ENCODE data around the gene HELZ2. TPM values are rescaled to one million over a fixed set of nuclear protein-coding genes. Genes with fewer than 3 reads are reported as not detected.
A peak's percentile ranks its signal among the peaks of the same experiment; 100 is the strongest.
"Not testable (repeated sequence)": the region's sequence is repeated elsewhere in the genome, so short reads cannot be mapped to it uniquely, and the experiment has no call there.

The HELZ2 gene
- total RNA-seq, 1 experiment from 2014 or later, result 33.4 TPM

- Histone ChIP-seq H3K79me2 (ENCODE audit: low read length) (peaks cover 23% of the 10 kb centered on the region), H3K9me2 (replicated peaks; ENCODE audit: low read length) (no peaks in the 10 kb centered on the region), H3K4me3 (ENCODE audit: low read length) (no peak overlapping the region), H3K27me3 (ENCODE audit: low read length) (no peaks in the 10 kb centered on the region), H3K9ac (ENCODE audit: low read length) (no peak overlapping the region), H3F3A (ENCODE audit: low read length, unreplicated experiment) (no peaks in the 10 kb centered on the region), H4K20me1 (ENCODE audit: low read length) (no peaks in the 10 kb centered on the region), H3K36me3 (ENCODE audit: low read depth, low read length) (peaks cover 8% of the 10 kb centered on the region), H3K4me1 (ENCODE audit: insufficient read depth, low read length) (no peaks in the 10 kb centered on the region), H3K4me2 (ENCODE audit: low read length) (no peak overlapping the region), H3K9me3 (ENCODE audit: low read length) (no peaks in the 10 kb centered on the region), H3K27ac (ENCODE audit: low read length) (no peak overlapping the region), H2AFZ (ENCODE audit: low read length) (no peak overlapping the region)
- ChIA-PET POLR2A (ENCODE audit: unreplicated experiment) (no interaction called here), CTCF (no interaction called here)
- ATAC-seq (no peak), DNase-seq (no peak)
- no TSS peak for BruUV-seq (replicated peaks)
- TF ChIP-seq EZH2 (IDR thresholded peaks at IDR 0.05; ENCODE audit: low read length, unreplicated experiment) (no peak), CTCF (conservative IDR thresholded peaks at IDR 0.05; ENCODE audit: low read depth, low read length) (no peak), EZH2phosphoT487 (IDR thresholded peaks at IDR 0.05; ENCODE audit: borderline replicate concordance, low read length) (no peak)
- intact Hi-C loops (cut with micrococcal nuclease), result no loop called here
These were observed 43.2 kb upstream of the HELZ2 start for GRCh38 chr20:63617092-63617875.

- ChIA-PET CTCF (interaction anchor here (0.6 kb wide), 1 partner anchor 28 kb away, joined by 5 read pairs; no protein-coding TSS in a partner anchor), POLR2A (ENCODE audit: unreplicated experiment) (interaction anchor here (0.5 to 0.7 kb wide), 2 partner anchors 72 to 136 kb away, joined by 3 to 5 read pairs; no protein-coding TSS in a partner anchor)
- H4K20me1 ChIP-seq (ENCODE audit: low read length); H3K9me3 ChIP-seq (ENCODE audit: low read length); BruUV-seq (replicated peaks); H3K4me2 ChIP-seq (ENCODE audit: low read length); H3K27me3 ChIP-seq (ENCODE audit: low read length); DNase-seq; H3K4me1 ChIP-seq (ENCODE audit: insufficient read depth, low read length); H3K79me2 ChIP-seq (ENCODE audit: low read length); H3K9me2 ChIP-seq (replicated peaks; ENCODE audit: low read length); H3K9ac ChIP-seq (ENCODE audit: low read length); H3K27ac ChIP-seq (ENCODE audit: low read length); H2AFZ ChIP-seq (ENCODE audit: low read length); H3K4me3 ChIP-seq (ENCODE audit: low read length); H3K36me3 ChIP-seq (ENCODE audit: low read depth, low read length); H3F3A ChIP-seq (ENCODE audit: low read length, unreplicated experiment); intact Hi-C loops (cut with micrococcal nuclease); ATAC-seq: not testable (repeated sequence)
- TF ChIP-seq CTCF (conservative IDR thresholded peaks at IDR 0.05; ENCODE audit: low read depth, low read length), result peak; percentile 28; the same call in 1 of the 2 replicates
These were observed 40.0 kb upstream of the HELZ2 start for GRCh38 chr20:63613863-63614594.

Data from PC-3 (cell line).